Measurements from ENCODE around the gene OTOG. TPM values are rescaled to one million over a fixed set of nuclear protein-coding genes. Genes with fewer than 3 reads are reported as not detected.

OTOG gene
- total RNA-seq, 3 donors from 2014 or later (not counting 1 experiment from before 2014, with no cell fraction given), result not detected

DNA sequence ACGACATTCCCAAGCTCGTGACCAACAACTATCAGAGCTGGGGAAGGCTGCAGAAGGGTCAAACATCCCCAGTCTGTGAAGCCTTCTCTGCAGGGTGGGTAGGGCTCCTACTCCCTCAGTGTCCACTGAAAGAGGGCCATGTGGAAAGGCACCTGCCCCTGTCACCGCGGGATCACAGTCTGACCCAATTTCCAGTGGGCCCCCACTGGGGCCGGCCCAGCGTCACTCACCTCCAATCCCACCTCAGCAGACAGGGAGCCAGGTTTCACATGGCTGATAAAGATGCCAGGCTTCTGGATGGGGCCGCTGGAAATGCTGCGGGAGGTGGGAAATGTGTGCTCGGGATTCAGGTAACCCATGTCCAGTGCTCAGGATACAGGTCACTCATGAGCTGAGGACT, 22.8 kb upstream of the OTOG start:
- Mint-ChIP-seq H3K27me3 (ENCODE audit: low read depth in 2 of 2) (peaks cover 0 to 2% of the 10 kb centered on the region in 2 donors), H3K4me3 (no peak overlapping the region), H3K27ac (no peak overlapping the region), H3K4me1 (no peaks in the 10 kb centered on the region), H3K36me3 (no peaks in the 10 kb centered on the region), H3K9me3 (no peaks in the 10 kb centered on the region)
- ATAC-seq, result no peak
- Histone ChIP-seq H3K4me1 (ENCODE audit: control insufficient read depth, insufficient read depth, low read length) (no peaks in the 10 kb centered on the region), H3K27me3 (ENCODE audit: control insufficient read depth, insufficient read depth, low read length) (no peaks in the 10 kb centered on the region), H3K9me3 (ENCODE audit: control insufficient read depth, insufficient read depth, low read length) (no peaks in the 10 kb centered on the region), H3K27ac (ENCODE audit: low read length) (no peak overlapping the region), H3K4me3 (ENCODE audit: low read length) (no peak overlapping the region), H3K36me3 (ENCODE audit: control insufficient read depth, insufficient read depth, low read length) (no peaks in the 10 kb centered on the region)
- TF ChIP-seq, protein P1, sequence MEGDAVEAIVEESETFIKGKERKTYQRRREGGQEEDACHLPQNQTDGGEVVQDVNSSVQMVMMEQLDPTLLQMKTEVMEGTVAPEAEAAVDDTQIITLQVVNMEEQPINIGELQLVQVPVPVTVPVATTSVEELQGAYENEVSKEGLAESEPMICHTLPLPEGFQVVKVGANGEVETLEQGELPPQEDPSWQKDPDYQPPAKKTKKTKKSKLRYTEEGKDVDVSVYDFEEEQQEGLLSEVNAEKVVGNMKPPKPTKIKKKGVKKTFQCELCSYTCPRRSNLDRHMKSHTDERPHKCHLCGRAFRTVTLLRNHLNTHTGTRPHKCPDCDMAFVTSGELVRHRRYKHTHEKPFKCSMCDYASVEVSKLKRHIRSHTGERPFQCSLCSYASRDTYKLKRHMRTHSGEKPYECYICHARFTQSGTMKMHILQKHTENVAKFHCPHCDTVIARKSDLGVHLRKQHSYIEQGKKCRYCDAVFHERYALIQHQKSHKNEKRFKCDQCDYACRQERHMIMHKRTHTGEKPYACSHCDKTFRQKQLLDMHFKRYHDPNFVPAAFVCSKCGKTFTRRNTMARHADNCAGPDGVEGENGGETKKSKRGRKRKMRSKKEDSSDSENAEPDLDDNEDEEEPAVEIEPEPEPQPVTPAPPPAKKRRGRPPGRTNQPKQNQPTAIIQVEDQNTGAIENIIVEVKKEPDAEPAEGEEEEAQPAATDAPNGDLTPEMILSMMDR (IDR thresholded peaks at IDR 0.05), result no peak
- intact Hi-C loops (cut with micrococcal nuclease), result no loop called here
- 92% methylated on average over 9 of the region's 9 CpGs for WGBS (ENCODE audit: insufficient coverage)
- DNase-seq, result no peak

DNA sequence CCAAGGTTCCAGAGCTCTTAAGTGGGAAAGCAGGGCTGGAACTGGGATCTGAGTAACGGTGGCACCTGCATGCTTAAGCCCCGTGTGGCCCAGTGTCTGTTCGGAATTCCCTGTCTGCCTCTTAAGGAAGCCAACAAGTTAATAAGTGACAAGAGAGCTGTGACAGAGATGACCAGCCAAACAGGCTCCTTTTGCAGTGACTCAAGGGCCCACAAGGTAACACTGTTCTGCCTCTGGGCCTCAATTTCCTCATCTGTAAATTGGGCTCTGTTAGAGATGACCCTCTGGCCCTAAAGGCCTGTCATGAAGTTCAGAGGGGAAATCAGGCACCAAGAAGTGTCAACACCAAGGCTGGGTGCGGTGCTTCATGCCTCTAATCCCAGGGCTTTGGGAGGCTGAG, 21.5 kb upstream of the OTOG start:
- ATAC-seq (no peak), DNase-seq (no peak)
- Histone ChIP-seq H3K27me3 (ENCODE audit: control insufficient read depth, insufficient read depth, low read length) (no peaks in the 10 kb centered on the region), H3K4me1 (ENCODE audit: control insufficient read depth, insufficient read depth, low read length) (no peaks in the 10 kb centered on the region), H3K9me3 (ENCODE audit: control insufficient read depth, insufficient read depth, low read length) (no peaks in the 10 kb centered on the region), H3K27ac (ENCODE audit: low read length) (no peak overlapping the region), H3K36me3 (ENCODE audit: control insufficient read depth, insufficient read depth, low read length) (no peaks in the 10 kb centered on the region), H3K4me3 (ENCODE audit: low read length) (no peak overlapping the region)
- no peak overlapping the region for H3K4me3 Mint-ChIP-seq
- TF ChIP-seq, protein P1 (IDR thresholded peaks at IDR 0.05), result no peak
- H3K27me3 Mint-ChIP-seq (ENCODE audit: low read depth in 2 of 2), result peaks cover 0 to 2% of the 10 kb centered on the region in 2 donors
- intact Hi-C loops (cut with micrococcal nuclease), result no loop called here
- 87% methylated on average over 4 of the region's 4 CpGs for WGBS (ENCODE audit: insufficient coverage)
- no peaks in the 10 kb centered on the region for H3K36me3 Mint-ChIP-seq
- H3K27ac Mint-ChIP-seq, result no peak overlapping the region
- no peaks in the 10 kb centered on the region for H3K9me3 Mint-ChIP-seq
- no peaks in the 10 kb centered on the region for H3K4me1 Mint-ChIP-seq

DNA sequence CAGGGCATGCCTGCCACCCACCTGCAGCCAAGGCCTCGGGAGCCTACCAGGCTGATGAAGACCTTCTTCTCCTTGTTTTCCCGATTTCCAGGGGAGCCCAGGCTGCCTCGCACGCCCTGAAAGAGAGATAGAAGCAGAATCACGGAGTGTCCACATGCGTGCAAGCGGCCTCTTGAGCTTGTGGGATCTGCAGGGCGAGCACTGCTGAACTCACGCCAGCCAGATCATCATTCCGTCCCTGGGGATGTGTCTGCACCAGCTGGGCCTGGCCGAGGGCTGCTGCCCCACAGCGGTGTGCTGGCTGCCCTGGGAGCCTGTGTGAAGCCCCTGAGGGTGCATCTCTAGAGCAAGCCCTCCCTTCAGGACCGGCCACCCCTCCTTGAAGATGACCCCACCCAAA, 20.7 kb upstream of the OTOG start:
- no peak overlapping the region for H3K4me3 Mint-ChIP-seq
- no peaks in the 10 kb centered on the region for H3K36me3 Mint-ChIP-seq

More for the DNA sequence above, 20.7 kb upstream of the OTOG start:
- peak in 1 of 3 donors; percentile 1 for ATAC-seq
- H3K27ac ChIP-seq (ENCODE audit: low read length), result no peak overlapping the region
- H3K4me1 ChIP-seq (ENCODE audit: control insufficient read depth, insufficient read depth, low read length), result no peaks in the 10 kb centered on the region
- TF ChIP-seq, protein P1 (IDR thresholded peaks at IDR 0.05), result no peak
- intact Hi-C loops (cut with micrococcal nuclease), result no loop called here
- no peaks in the 10 kb centered on the region for H3K27me3 ChIP-seq (ENCODE audit: control insufficient read depth, insufficient read depth, low read length)
- Mint-ChIP-seq H3K27ac (no peak overlapping the region), H3K27me3 (ENCODE audit: low read depth in 2 of 2) (no peaks in the 10 kb centered on the region), H3K4me1 (no peaks in the 10 kb centered on the region), H3K9me3 (no peaks in the 10 kb centered on the region)
- no peaks in the 10 kb centered on the region for H3K36me3 ChIP-seq (ENCODE audit: control insufficient read depth, insufficient read depth, low read length)
- H3K9me3 ChIP-seq (ENCODE audit: control insufficient read depth, insufficient read depth, low read length), result no peaks in the 10 kb centered on the region
- H3K4me3 ChIP-seq (ENCODE audit: low read length), result no peak overlapping the region
- no peak for DNase-seq
- WGBS (ENCODE audit: insufficient coverage), result 88% methylated on average over 13 of the region's 13 CpGs

Data from natural killer cell (primary cell).